Measurements from ENCODE around the gene WWOX. TPM values are rescaled to one million over a fixed set of nuclear protein-coding genes. Genes with fewer than 3 reads are reported as not detected.

The WWOX gene
- total and polyA plus RNA-seq, 2 of the 13 experiments (the other 11 are each of a cell fraction or from before 2014, with no cell fraction given) = 9.1 to 37.4 TPM

DNA sequence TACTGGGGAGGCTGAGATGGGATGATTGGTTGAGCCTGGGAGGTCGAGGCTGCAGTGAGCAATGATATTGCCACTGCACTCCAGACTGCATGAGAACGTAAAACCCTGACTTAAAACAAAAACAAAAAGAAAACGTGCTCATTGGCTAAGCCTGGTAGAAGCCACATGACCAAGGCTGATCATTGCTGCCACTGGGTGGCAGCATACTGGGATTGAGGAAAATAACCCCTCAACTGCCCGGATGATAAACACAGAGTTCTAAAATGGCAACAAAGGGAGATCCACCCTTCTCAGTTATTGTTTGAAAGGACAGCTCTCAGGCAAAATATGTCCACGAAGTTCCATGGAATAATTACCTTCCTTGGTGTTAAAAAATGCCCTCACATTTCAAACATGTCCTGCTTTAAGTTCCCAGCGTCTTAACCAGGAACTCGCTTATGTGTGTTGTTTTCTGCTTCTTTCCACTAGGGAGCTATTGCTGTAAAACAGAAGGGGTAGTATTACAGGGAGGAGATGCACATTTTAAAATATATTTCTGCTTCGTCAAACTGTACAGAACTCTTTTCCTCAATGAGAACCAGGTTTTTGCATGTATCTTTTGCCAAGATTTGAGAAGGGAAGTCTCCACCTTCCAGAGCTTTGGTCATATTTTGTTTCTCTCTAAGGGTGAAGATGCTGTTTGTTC is 825.8 kb downstream of the WWOX start (continued):
- TF ChIP-seq, protein P1, sequence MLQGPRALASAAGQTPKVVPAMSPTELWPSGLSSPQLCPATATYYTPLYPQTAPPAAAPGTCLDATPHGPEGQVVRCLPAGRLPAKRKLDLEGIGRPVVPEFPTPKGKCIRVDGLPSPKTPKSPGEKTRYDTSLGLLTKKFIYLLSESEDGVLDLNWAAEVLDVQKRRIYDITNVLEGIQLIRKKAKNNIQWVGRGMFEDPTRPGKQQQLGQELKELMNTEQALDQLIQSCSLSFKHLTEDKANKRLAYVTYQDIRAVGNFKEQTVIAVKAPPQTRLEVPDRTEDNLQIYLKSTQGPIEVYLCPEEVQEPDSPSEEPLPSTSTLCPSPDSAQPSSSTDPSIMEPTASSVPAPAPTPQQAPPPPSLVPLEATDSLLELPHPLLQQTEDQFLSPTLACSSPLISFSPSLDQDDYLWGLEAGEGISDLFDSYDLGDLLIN (CRISPR knock-in tag; IDR thresholded peaks at IDR 0.05; ENCODE audit: borderline replicate concordance) = no peak

DNA sequence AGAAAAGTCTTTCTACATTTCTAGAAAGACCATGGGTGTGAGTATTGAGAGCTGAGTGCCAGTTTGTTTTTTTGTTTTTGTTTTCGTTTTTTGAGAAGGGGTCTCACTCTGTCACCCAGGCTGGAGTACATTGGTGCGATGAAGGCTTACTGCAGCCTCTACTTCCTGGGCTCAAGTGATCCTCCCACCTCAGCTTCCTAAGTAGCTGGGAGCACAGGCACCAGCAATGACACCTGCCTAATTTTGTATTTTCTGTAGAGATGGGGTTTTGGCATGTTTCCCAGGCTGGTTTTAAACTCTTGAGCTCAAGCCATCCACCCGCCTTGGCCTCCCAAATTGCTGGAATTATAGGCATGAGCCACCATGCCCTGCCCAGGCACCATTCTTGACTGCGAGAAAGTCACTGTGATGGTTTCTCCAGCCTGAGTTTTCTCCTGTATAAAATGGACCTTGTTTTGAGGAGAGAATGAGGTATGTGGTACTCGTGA is 827.3 kb downstream of the WWOX start:
- H3K79me2 ChIP-seq (ENCODE audit: insufficient read depth, low read length) = no peaks in the 10 kb centered on the region
- no TSS peak for BruUV-seq (replicated peaks)
- ATAC-seq = no peak
- FAIRE-seq = no peak
- no peak overlapping the region for H3K4me2 ChIP-seq (ENCODE audit: low read depth, low read length)
- H3K9ac ChIP-seq (ENCODE audit: insufficient read depth, low read depth, low read length) = no peak overlapping the region
- H3K27me3 ChIP-seq (ENCODE audit: control insufficient read depth in 1 of 2, insufficient read depth in 2 of 2, low read length in 2 of 2) = no peaks in the 10 kb centered on the region
- H2AFZ ChIP-seq (ENCODE audit: low read length) = no peak overlapping the region
- no peak for DNase-seq (ENCODE audit: low spot score)
- intact Hi-C loops (cut with micrococcal nuclease; ENCODE audit: unreplicated experiment) = loop anchor here (5.0 kb wide), 1 partner anchor 219 kb away; no protein-coding TSS in a partner anchor
- no peaks in the 10 kb centered on the region for H4K20me1 ChIP-seq (ENCODE audit: insufficient read depth, low read length)
- 50% methylated on average over 5 of the region's 5 CpGs for WGBS (ENCODE audit: low lambda C conversion rate)
- no peak overlapping the region for H3K4me3 ChIP-seq (replicated peaks in 1 of 3; ENCODE audit: insufficient read depth in 1 of 3, low read depth in 2 of 3, low read length in 3 of 3)
- H3K4me1 ChIP-seq (ENCODE audit: insufficient read depth, low read length) = peaks cover 6% of the 10 kb centered on the region; the same call in 1 of the 2 replicates
- no peaks in the 10 kb centered on the region for H3K36me3 ChIP-seq (replicated peaks in 1 of 2; ENCODE audit: control insufficient read depth in 1 of 2, insufficient read depth in 2 of 2, low read length in 2 of 2)
- H3K27ac ChIP-seq (ENCODE audit: extremely low read length, insufficient read depth, low read length) = no peak overlapping the region
- in situ Hi-C loops (cut with HindIII; ENCODE audit: extremely low pct_ligation_motif_present, low pct_unique_long_range_greater_than_20kb) = loop anchor here (10.0 kb wide), 1 partner anchor 678 kb away; the partner anchor contains the start of gene MAF
- ChIA-PET CTCF (ENCODE audit: low intra/inter-chr PET ratio, low total read pairs) (no interaction called here), POLR2A (no interaction called here)
- H3K9me3 ChIP-seq (ENCODE audit: low read length) = peaks cover 8% of the 10 kb centered on the region
- no peak for TF ChIP-seq ZSCAN9 (CRISPR knock-in tag; IDR thresholded peaks at IDR 0.05; ENCODE audit: borderline replicate concordance)
- no peak for TF ChIP-seq HNRNPL (IDR thresholded peaks at IDR 0.05; ENCODE audit: low read depth, low read length)
- TF ChIP-seq ZNF737 (CRISPR knock-in tag; IDR thresholded peaks at IDR 0.05; ENCODE audit: borderline replicate concordance) = no peak
- TF ChIP-seq ZMYM2 (CRISPR knock-in tag; IDR thresholded peaks at IDR 0.05) = no peak
- no peak for TF ChIP-seq HOXA7 (CRISPR knock-in tag; IDR thresholded peaks at IDR 0.05)
- TF ChIP-seq, protein P2, sequence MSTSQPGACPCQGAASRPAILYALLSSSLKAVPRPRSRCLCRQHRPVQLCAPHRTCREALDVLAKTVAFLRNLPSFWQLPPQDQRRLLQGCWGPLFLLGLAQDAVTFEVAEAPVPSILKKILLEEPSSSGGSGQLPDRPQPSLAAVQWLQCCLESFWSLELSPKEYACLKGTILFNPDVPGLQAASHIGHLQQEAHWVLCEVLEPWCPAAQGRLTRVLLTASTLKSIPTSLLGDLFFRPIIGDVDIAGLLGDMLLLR (CRISPR knock-in tag; IDR thresholded peaks at IDR 0.05) = no peak
- TF ChIP-seq, protein P3, sequence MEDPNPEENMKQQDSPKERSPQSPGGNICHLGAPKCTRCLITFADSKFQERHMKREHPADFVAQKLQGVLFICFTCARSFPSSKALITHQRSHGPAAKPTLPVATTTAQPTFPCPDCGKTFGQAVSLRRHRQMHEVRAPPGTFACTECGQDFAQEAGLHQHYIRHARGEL (CRISPR knock-in tag; IDR thresholded peaks at IDR 0.05) = no peak
- no peak for TF ChIP-seq SIX1 (CRISPR knock-in tag; IDR thresholded peaks at IDR 0.05; ENCODE audit: borderline replicate concordance)
- no peak for TF ChIP-seq ZNF790 (CRISPR knock-in tag; IDR thresholded peaks at IDR 0.05; ENCODE audit: borderline replicate concordance)
- no peak for TF ChIP-seq ZNF761 (CRISPR knock-in tag; conservative IDR thresholded peaks at IDR 0.05)
- TF ChIP-seq ZNF652 (CRISPR knock-in tag; IDR thresholded peaks at IDR 0.05; ENCODE audit: borderline replicate concordance, low read depth) = no peak
- no peak for TF ChIP-seq ZFX (CRISPR knock-in tag; IDR thresholded peaks at IDR 0.05; ENCODE audit: low read depth)
- no peak for TF ChIP-seq NFKBIZ (CRISPR knock-in tag; IDR thresholded peaks at IDR 0.05)
- TF ChIP-seq, protein P4, sequence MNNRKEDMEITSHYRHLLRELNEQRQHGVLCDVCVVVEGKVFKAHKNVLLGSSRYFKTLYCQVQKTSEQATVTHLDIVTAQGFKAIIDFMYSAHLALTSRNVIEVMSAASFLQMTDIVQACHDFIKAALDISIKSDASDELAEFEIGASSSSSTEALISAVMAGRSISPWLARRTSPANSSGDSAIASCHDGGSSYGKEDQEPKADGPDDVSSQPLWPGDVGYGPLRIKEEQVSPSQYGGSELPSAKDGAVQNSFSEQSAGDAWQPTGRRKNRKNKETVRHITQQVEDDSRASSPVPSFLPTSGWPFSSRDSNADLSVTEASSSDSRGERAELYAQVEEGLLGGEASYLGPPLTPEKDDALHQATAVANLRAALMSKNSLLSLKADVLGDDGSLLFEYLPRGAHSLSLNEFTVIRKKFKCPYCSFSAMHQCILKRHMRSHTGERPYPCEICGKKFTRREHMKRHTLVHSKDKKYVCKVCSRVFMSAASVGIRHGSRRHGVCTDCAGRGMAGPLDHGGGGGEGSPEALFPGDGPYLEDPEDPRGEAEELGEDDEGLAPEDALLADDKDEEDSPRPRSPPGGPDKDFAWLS (CRISPR knock-in tag; IDR thresholded peaks at IDR 0.05; ENCODE audit: borderline replicate concordance) = no peak
- no peak for TF ChIP-seq FOXC1 (CRISPR knock-in tag; IDR thresholded peaks at IDR 0.05; ENCODE audit: borderline replicate concordance)
- TF ChIP-seq EHMT2 (IDR thresholded peaks at IDR 0.05; ENCODE audit: borderline replicate concordance, low read depth, low read length) = no peak
- TF ChIP-seq SRSF4 (IDR thresholded peaks at IDR 0.05; ENCODE audit: low read depth, low read length, poor library complexity, severe bottlenecking) = no peak
- no peak for TF ChIP-seq ZNF530 (CRISPR knock-in tag; IDR thresholded peaks at IDR 0.05; ENCODE audit: low read depth)
